Activated T-cell treated with anti-CD3 and anti-CD28 coated beads, Interleukin-2, amount 50 U/mL, for 4 hours (primary cell): ENCODE results near the gene EVX2. TPM values are rescaled to one million over a fixed set of nuclear protein-coding genes. Genes with fewer than 3 reads are reported as not detected.

Experiments
- ATAC-seq, 2 donors: fragments of 200-7000 bp; cut with Tn5 transposase; one replicate each; pipeline ENCODE4 v1.10.0; 2021
- DNase-seq: peaks from one replicate; pipeline ENCODE4 v3.0.0-alpha.2; 2020
- H3K27me3 Mint-ChIP-seq: one replicate; pipeline ENCODE4 v1.8.0; 2021; ENCODE audit warnings: low read depth, mixed read lengths
- H3K36me3 Mint-ChIP-seq: one replicate; pipeline ENCODE4 v1.8.0; 2022; ENCODE audit warnings: mixed read lengths; ENCODE audit not compliant: insufficient read depth
- H3K4me1 Mint-ChIP-seq: one replicate; pipeline ENCODE4 v1.8.0; 2021; ENCODE audit warnings: low read depth, mixed read lengths
- H3K4me3 Mint-ChIP-seq: one replicate; pipeline ENCODE4 v1.8.0; 2021; ENCODE audit warnings: mild to moderate bottlenecking, moderate library complexity, mixed read lengths
- H3K9me3 Mint-ChIP-seq: one replicate; pipeline ENCODE4 v1.8.0; 2021; ENCODE audit warnings: mixed read lengths
- total RNA-seq, 3 donors: library from RNA; stranded (reverse); gene quantifications; one replicate each; pipeline ENCODE4 v1.2.1, GENCODE V29; 2021

The EVX2 gene
- total RNA-seq, 3 donors from 2014 or later: not detected

DNA sequence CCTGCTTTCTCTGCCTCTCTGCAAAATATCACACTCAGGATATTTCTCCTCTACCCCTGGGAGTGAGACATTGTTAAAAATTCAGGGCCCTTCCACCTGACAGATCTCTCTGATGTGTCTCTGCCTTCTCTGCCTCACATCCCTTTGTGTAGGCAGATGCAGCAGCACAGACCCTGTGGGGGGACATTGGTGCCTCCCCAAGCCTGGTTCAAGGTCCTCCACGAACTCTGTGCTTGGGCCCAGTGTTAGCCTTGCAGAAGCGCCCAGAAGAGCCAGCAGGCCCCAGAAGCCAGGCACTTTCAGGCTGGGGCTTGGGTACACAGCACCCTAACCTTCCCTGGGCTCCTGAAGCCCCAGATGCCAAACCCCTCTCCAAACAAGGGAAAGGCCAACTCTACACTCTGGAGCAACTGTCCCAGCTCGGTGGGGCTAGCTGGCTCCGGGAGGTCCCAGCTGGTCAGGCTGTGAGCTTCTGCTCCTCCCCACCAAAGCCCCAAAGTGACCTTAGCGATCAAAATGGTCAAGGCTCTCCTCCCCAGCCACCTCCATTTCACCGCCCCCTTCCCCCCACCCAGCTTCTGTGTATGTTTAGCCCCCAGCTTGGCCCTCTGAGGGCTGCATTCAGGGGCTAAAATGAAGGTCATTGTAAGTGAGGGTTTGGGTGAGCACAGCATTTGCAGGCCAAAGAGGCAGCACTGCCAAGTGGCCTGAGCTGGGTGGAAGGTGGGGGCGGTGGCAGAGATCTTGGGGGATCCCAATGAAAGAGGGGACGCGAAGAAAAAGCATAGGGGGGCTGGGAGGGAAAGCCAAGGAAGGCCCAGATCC is 41.4 kb upstream of the EVX2 start:
- no peaks in the 10 kb centered on the region for H3K9me3 Mint-ChIP-seq
- peaks cover 22% of the 10 kb centered on the region for H3K4me1 Mint-ChIP-seq
- no peak overlapping the region for H3K4me3 Mint-ChIP-seq
- H3K27me3 Mint-ChIP-seq: peaks cover 81% of the 10 kb centered on the region
- ATAC-seq: no peak
- no peak for DNase-seq
- no peaks in the 10 kb centered on the region for H3K36me3 Mint-ChIP-seq

DNA sequence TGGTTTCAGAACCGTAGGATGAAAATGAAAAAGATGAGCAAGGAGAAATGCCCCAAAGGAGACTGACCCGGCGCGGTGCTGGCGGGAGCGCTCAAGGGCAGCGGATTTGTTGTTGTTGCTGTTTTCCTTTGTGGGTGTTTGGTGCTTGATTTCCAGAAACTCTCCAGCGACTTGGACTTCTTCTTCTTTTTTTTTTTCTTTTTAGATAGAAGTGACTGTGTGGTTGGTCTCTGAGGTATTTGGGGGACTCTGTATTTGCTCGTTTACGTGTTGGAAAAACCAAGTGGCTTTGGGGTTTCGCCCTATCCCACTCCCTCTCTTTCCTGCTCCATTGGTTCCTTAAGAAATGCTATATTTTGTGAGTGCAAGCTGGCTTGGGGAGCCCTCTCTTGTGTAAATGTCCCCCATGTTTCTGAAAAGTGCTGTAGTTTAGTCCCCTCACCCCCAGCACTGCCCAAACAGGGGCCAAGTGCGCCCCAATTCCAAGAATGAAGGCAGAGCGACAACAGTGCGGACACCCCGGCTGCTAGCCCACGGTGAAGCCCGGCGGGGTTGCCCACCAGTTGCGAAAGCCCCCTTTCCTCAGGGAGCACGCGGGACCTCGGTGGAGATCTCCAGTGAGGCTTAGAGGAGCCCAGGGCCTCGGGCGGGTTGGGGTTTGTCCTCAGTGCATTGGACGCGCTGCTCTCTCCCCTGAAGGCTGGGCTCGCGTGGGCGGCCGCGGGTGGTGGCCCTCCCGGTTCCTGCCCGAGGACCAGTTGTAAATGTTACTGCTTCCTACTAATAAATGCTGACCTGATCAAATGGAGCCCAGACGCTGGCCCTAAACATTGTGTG is 40.6 kb upstream of the EVX2 start:
- H3K4me3 Mint-ChIP-seq: no peak overlapping the region
- H3K36me3 Mint-ChIP-seq: no peaks in the 10 kb centered on the region
- no peak for DNase-seq
- peaks cover 22% of the 10 kb centered on the region for H3K4me1 Mint-ChIP-seq
- H3K9me3 Mint-ChIP-seq: no peaks in the 10 kb centered on the region
- peaks cover 89% of the 10 kb centered on the region for H3K27me3 Mint-ChIP-seq
- ATAC-seq: no peak

DNA sequence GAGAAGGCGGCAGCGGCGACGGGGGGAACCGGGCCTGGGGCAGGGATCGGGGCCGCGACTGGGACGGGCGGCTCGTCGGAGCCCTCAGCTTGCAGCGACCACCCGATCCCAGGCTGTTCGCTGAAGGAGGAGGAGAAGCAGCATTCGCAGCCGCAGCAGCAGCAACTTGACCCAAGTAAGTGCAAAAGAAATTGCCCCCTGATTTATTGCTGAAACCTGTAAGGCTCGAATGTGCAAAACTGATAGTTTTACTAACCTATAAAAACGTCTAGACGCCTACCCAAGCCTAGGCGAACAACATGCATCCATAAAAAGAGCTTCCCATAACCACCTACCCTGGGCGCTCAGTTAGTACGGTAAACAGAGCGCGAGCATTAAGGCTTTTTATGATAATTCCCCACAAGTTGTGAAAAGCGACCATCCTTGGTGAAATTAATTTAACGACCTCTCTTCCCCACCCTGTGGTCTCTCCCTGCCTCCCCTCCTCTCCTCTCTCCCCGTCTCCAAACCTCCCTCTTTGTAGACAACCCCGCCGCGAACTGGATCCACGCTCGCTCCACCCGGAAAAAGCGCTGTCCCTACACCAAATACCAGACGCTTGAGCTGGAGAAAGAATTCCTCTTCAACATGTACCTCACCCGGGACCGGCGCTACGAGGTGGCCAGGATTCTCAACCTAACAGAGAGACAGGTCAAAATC is 39.8 kb upstream of the EVX2 start:
- Mint-ChIP-seq H3K36me3 (peaks cover 1% of the 10 kb centered on the region), H3K4me1 (peaks cover 19% of the 10 kb centered on the region), H3K9me3 (peaks cover 4% of the 10 kb centered on the region), H3K27me3 (peaks cover 88% of the 10 kb centered on the region), H3K4me3 (no peak overlapping the region)
- DNase-seq (no peak), ATAC-seq (no peak)

DNA sequence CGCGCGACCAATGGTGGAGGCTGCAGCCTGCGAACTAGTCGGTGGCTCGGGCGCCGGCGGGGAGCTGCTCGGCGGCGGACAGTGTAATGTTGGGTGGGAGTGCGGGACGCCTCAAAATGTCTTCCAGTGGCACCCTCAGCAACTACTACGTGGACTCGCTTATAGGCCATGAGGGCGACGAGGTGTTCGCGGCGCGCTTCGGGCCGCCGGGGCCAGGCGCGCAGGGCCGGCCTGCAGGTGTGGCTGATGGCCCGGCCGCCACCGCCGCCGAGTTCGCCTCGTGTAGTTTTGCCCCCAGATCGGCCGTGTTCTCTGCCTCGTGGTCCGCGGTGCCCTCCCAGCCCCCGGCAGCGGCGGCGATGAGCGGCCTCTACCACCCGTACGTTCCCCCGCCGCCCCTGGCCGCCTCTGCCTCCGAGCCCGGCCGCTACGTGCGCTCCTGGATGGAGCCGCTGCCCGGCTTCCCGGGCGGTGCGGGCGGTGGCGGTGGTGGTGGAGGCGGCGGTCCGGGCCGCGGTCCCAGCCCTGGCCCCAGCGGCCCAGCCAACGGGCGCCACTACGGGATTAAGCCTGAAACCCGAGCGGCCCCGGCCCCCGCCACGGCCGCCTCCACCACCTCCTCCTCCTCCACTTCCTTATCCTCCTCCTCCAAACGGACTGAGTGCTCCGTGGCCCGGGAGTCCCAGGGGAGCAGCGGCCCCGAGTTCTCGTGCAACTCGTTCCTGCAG is 39.1 kb upstream of the EVX2 start, which contains the start of gene HOXD9:
HOXD9 (plus strand) TSS at position 37 of the 728 bp plus-strand sequence; CDS start at position 87, 50 bp downstream.
- H3K4me1 Mint-ChIP-seq: peaks cover 12% of the 10 kb centered on the region
- H3K4me3 Mint-ChIP-seq: peak within 1 kb of the TSS; percentile 48
- H3K9me3 Mint-ChIP-seq: peaks cover 4% of the 10 kb centered on the region
- no peak for DNase-seq
- peaks cover 1% of the 10 kb centered on the region for H3K36me3 Mint-ChIP-seq
- peaks cover 88% of the 10 kb centered on the region for H3K27me3 Mint-ChIP-seq
- ATAC-seq: peak; percentile 47 to 60

DNA sequence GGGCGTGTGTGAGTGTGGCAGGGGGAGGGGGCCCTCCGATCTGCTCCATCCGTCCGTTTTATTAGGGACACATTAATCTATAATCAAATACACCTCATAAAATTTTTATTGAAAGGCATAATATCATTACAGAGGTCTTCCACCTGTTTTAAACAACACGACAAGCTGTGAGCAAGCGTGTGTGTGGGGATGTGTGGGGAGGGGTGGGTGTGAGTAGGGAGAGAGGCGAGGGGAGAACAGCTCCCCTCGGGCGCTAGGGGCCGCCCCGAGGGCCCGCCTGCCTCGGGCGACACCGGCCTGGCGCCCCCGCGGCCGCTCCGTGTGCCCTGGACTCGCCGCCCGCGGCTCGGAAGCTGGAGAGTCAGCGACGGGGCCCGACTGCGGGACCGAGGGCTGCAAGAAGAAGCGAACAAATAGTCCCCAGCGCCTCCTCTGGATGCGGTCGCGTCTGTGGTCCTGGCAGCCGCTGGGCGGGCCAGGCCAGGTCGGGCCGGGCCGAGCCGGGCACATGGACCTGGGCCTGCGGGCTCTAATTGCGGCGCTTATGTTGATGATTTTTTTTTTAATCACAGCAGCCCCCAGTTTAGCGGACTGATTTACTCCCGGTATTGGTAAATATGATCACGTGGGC is 38.4 kb upstream of the EVX2 start:
- Mint-ChIP-seq H3K27me3 (peaks cover 87% of the 10 kb centered on the region), H3K9me3 (peaks cover 4% of the 10 kb centered on the region), H3K4me3 (peak overlapping the region; percentile 48), H3K4me1 (peaks cover 9% of the 10 kb centered on the region), H3K36me3 (peaks cover 1% of the 10 kb centered on the region)
- peak; percentile 5 to 27 for ATAC-seq
- DNase-seq: no peak

DNA sequence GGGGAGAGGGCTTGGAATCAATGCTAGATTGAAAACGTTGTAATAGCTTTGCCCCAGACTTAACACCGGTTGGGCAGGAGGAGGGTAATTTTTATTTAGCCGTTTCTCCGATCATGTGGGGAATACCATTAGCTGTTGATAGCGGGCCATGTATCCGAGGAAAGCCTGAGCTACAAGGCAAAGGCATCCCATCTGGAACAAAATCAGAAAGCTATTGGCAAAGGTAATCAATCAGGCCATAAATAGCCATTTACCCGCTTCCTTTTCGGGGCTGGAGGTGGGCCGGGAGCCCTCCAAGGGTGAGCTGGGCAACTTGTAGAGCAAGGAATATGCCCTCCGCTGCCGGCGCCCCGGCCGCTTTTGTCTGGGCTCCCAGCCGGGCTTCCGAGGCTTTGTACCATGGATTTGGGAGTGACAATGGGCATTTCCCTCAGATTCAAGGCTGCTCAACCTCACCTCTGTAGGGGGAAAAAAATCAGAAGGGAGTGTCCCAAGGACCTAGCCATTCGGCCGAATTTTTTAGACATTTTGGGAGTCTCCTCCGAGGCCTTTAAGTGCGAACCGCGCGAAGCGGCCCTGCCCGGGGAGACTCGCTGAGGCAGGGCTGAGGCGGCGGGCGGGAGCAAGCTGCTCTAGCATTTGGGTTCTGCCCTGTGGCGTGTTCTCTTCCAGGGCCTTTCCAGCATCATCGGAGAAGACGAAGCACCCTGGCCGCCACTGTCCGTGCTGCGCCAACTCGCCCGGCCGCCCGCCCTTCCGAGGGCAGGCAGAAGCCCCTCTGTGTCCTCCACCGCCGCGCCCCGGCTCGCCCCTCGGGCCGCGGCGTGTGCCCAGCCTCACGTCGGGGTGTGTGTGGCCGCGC is 37.7 kb upstream of the EVX2 start:
- DNase-seq: no peak
- ATAC-seq: no peak
- H3K9me3 Mint-ChIP-seq: peaks cover 7% of the 10 kb centered on the region
- H3K4me1 Mint-ChIP-seq: peaks cover 9% of the 10 kb centered on the region
- H3K4me3 Mint-ChIP-seq: no peak overlapping the region
- peaks cover 88% of the 10 kb centered on the region for H3K27me3 Mint-ChIP-seq
- H3K36me3 Mint-ChIP-seq: peaks cover 1% of the 10 kb centered on the region

DNA sequence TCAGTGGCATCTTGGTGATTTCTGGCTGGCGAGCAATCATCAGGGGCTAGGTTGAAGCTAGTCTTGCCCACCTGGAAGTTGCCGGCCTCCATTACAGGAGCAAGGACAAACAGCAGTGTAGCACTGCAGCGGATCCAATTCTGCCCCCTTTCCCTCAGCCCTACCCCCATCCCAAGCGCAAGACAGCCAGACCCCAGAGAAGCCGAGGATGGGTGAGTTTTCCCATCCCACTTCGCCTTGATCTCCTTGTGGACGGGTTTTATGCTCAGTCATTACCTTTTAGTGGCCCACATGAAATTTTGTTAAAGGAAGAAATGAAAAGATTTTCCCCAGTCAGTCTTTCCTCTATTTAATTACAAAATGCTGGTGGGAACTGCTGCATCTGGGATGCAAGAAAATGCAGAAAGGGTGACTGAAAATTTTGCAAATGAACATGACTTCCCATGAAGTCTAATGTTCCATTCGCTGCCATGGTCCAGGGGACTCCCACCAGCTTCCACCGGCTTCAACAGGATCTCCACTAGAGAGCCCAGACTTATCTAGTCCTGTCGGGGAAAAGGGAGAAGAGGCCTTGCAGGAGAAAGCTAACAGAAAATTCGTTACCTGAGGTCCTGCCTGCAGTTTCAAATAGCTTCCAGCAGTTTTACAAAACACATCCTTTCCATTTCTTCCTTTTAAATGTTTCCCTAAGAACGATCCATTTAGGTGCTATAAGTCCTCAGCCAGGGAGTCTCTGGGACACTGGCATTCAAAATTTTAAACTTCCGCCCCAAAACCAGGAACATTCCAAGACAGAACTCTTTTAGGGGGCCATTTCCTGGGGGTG is 36.8 kb upstream of the EVX2 start:
- Mint-ChIP-seq H3K4me1 (peaks cover 9% of the 10 kb centered on the region), H3K36me3 (peaks cover 1% of the 10 kb centered on the region), H3K27me3 (peaks cover 87% of the 10 kb centered on the region), H3K4me3 (no peak overlapping the region), H3K9me3 (peaks cover 7% of the 10 kb centered on the region)
- DNase-seq: no peak
- ATAC-seq: no peak

DNA sequence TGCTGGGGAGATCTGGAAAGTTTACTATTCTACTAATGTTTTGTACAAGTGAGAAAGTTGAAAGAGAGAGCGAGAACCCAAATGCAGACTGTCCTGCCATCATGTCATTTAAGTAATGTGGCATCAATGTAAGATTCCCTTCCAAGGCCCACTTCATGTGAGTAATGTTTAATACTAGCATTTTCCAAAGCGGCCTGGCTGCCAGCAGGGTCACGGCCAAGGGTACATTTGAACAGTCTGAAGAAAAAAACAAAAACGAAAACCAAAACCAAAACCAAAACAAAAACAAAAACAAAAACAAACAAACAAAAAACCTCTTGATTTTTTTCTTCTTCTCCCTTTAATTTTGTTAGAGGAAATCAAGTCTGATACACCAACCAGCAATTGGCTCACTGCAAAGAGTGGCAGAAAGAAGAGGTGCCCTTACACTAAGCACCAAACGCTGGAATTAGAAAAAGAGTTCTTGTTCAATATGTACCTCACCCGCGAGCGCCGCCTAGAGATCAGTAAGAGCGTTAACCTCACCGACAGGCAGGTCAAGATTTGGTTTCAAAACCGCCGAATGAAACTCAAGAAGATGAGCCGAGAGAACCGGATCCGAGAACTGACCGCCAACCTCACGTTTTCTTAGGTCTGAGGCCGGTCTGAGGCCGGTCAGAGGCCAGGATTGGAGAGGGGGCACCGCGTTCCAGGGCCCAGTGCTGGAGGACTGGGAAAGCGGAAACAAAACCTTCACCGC is 35.0 kb upstream of the EVX2 start:
- peaks cover 87% of the 10 kb centered on the region for H3K27me3 Mint-ChIP-seq
- peaks cover 7% of the 10 kb centered on the region for H3K4me1 Mint-ChIP-seq
- peaks cover 1% of the 10 kb centered on the region for H3K36me3 Mint-ChIP-seq
- ATAC-seq: no peak
- no peak for DNase-seq
- no peak overlapping the region for H3K4me3 Mint-ChIP-seq
- H3K9me3 Mint-ChIP-seq: peaks cover 7% of the 10 kb centered on the region

DNA sequence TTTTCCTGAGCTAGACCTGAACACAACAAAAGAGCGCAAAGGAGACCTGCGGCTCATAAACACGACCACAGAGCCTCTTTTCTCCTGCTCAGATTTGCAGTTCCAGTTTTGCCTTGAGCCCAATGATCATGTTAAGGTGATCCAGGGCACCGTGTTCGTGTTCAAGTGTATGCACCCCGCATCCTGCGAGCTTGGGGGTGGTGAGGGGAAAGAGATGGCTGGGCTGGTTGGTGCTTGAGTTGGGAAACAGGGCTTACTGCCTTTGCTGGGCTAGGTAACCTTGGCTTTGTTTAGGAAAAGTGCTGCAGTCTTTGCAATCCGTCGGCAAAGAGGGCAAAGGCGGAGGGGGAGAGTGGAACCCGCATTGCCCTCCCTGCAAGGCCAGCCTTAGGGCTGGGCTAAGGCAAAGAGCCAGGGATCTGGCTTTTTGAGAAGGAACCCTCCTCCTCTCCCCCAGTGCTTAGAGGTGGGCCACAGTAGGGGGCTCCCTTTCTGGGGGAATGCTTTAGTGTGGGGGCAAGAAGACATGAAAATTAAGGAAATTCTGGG is 34.1 kb upstream of the EVX2 start:
- Mint-ChIP-seq H3K4me3 (no peak overlapping the region), H3K27me3 (peaks cover 88% of the 10 kb centered on the region), H3K9me3 (peaks cover 7% of the 10 kb centered on the region), H3K36me3 (peaks cover 1% of the 10 kb centered on the region), H3K4me1 (peaks cover 5% of the 10 kb centered on the region)
- DNase-seq: no peak
- no peak for ATAC-seq

DNA sequence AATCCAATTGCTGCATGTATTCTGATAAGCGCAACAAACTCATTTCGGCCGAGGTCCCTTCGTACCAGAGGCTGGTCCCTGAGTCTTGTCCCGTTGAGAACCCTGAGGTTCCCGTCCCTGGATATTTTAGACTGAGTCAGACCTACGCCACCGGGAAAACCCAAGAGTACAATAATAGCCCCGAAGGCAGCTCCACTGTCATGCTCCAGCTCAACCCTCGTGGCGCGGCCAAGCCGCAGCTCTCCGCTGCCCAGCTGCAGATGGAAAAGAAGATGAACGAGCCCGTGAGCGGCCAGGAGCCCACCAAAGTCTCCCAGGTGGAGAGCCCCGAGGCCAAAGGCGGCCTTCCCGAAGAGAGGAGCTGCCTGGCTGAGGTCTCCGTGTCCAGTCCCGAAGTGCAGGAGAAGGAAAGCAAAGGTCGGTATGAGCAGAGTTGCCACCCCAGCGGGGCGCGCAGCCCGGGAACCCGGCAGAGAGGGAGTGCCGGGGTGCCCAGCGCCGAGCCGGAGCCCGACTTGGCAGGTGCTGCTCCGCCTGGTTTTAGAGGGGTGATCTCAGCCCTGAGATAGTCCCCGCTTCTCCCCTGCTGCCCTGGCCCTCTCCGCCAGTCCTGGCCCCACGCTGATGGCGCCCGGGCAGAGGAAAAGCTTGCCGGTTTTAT is 33.5 kb upstream of the EVX2 start:
- Mint-ChIP-seq H3K4me3 (no peak overlapping the region), H3K9me3 (peaks cover 7% of the 10 kb centered on the region), H3K36me3 (peaks cover 1% of the 10 kb centered on the region), H3K27me3 (peaks cover 91% of the 10 kb centered on the region), H3K4me1 (peaks cover 2% of the 10 kb centered on the region)
- ATAC-seq: no peak
- no peak for DNase-seq
